Measurements from ENCODE around the gene TULP3. TPM values are rescaled to one million over a fixed set of nuclear protein-coding genes. Genes with fewer than 3 reads are reported as not detected.

The TULP3 gene
- total RNA-seq, 2 donors from 2014 or later, result 10.1 to 12.6 TPM

GRCh38 chr12:2940564-2940963, 49.9 kb downstream of the TULP3 start:
- no peaks in the 10 kb centered on the region for H3K36me3 ChIP-seq
- no peaks in the 10 kb centered on the region for H3K4me1 ChIP-seq
- intact Hi-C loops (cut with DNase I), result loop anchor here (10.0 kb wide), 1 partner anchor 56 kb away; no protein-coding TSS in a partner anchor
- no peak overlapping the region for H3K9ac ChIP-seq (ENCODE audit: low read depth in 2 of 2, low read length in 2 of 2)
- H3K27me3 ChIP-seq, result no peaks in the 10 kb centered on the region
- H3K27ac ChIP-seq, result no peak overlapping the region
- no peak for DNase-seq
- no peak overlapping the region for H3K4me3 ChIP-seq
- TF ChIP-seq, protein P1, sequence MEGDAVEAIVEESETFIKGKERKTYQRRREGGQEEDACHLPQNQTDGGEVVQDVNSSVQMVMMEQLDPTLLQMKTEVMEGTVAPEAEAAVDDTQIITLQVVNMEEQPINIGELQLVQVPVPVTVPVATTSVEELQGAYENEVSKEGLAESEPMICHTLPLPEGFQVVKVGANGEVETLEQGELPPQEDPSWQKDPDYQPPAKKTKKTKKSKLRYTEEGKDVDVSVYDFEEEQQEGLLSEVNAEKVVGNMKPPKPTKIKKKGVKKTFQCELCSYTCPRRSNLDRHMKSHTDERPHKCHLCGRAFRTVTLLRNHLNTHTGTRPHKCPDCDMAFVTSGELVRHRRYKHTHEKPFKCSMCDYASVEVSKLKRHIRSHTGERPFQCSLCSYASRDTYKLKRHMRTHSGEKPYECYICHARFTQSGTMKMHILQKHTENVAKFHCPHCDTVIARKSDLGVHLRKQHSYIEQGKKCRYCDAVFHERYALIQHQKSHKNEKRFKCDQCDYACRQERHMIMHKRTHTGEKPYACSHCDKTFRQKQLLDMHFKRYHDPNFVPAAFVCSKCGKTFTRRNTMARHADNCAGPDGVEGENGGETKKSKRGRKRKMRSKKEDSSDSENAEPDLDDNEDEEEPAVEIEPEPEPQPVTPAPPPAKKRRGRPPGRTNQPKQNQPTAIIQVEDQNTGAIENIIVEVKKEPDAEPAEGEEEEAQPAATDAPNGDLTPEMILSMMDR (IDR thresholded peaks at IDR 0.05), result no peak
- H3K9me3 ChIP-seq, result no peaks in the 10 kb centered on the region

DNA sequence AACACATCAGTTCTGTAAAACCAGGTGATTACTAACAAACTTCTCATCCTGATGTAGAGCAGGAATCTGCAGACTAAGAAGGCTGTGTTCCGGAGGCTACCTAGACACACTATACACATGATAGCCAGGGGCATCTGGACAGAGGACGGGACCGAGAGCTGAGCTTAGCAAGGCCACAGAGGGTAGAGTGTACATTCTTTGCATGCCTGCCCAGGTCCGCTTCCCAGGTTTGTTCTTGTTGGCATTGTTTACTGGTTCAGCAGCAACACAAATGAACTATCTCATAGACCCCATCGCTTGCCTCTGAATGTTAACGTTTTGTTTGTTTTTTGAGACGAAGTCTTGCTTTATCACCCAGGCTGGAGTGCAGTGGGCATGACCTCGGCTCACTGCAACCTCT, 50.8 kb downstream of the TULP3 start:
- intact Hi-C loops (cut with DNase I), result loop anchor here (10.0 kb wide), 1 partner anchor 57 kb away; no protein-coding TSS in a partner anchor
- DNase-seq, result no peak
- H3K36me3 ChIP-seq, result no peaks in the 10 kb centered on the region
- no peak overlapping the region for H3K9ac ChIP-seq (ENCODE audit: low read depth in 2 of 2, low read length in 2 of 2)
- no peaks in the 10 kb centered on the region for H3K4me1 ChIP-seq
- no peak overlapping the region for H3K4me3 ChIP-seq
- no peaks in the 10 kb centered on the region for H3K27me3 ChIP-seq
- no peak overlapping the region for H3K27ac ChIP-seq
- TF ChIP-seq, protein P1 (IDR thresholded peaks at IDR 0.05), result no peak
- H3K9me3 ChIP-seq, result no peaks in the 10 kb centered on the region

GRCh38 chr12:2944401-2945047, 53.8 kb downstream of the TULP3 start:
- H3K27ac ChIP-seq, result no peak overlapping the region

GRCh38 chr12:2949411-2949810, 58.7 kb downstream of the TULP3 start:
- H3K4me3 ChIP-seq, result no peak overlapping the region
- no peaks in the 10 kb centered on the region for H3K4me1 ChIP-seq
- no peaks in the 10 kb centered on the region for H3K27me3 ChIP-seq
- intact Hi-C loops (cut with DNase I), result loop anchor here (10.0 kb wide), 1 partner anchor 65 kb away; no protein-coding TSS in a partner anchor
- H3K9ac ChIP-seq (ENCODE audit: low read depth in 2 of 2, low read length in 2 of 2), result no peak overlapping the region
- TF ChIP-seq, protein P1 (IDR thresholded peaks at IDR 0.05), result no peak
- H3K9me3 ChIP-seq, result no peaks in the 10 kb centered on the region
- no peak overlapping the region for H3K27ac ChIP-seq
- DNase-seq, result no peak
- H3K36me3 ChIP-seq, result no peaks in the 10 kb centered on the region

More at GRCh38 chr12:2944401-2945047, 53.8 kb downstream of the TULP3 start:
- TF ChIP-seq, protein P1 (IDR thresholded peaks at IDR 0.05), result peak; percentile 79
- Histone ChIP-seq H3K27me3 (no peaks in the 10 kb centered on the region), H3K4me3 (peak overlapping the region; percentile 30), H3K4me1 (no peaks in the 10 kb centered on the region), H3K36me3 (no peaks in the 10 kb centered on the region), H3K9ac (ENCODE audit: low read depth in 2 of 2, low read length in 2 of 2) (no peak overlapping the region), H3K9me3 (no peaks in the 10 kb centered on the region)
- peak; percentile 60 for DNase-seq
- intact Hi-C loops (cut with DNase I), result loop anchor here (10.0 kb wide), 1 partner anchor 60 kb away; no protein-coding TSS in a partner anchor

GRCh38 chr12:2955888-2956287, 65.2 kb downstream of the TULP3 start:
- no peak overlapping the region for H3K27ac ChIP-seq
- no peaks in the 10 kb centered on the region for H3K36me3 ChIP-seq
- peaks cover 10% of the 10 kb centered on the region for H3K4me1 ChIP-seq
- TF ChIP-seq, protein P1 (IDR thresholded peaks at IDR 0.05), result no peak
- H3K9me3 ChIP-seq, result no peaks in the 10 kb centered on the region
- intact Hi-C loops (cut with DNase I), result no loop called here
- no peak overlapping the region for H3K4me3 ChIP-seq
- no peak for DNase-seq
- H3K9ac ChIP-seq (ENCODE audit: low read depth in 2 of 2, low read length in 2 of 2), result no peak overlapping the region
- H3K27me3 ChIP-seq, result peaks cover 3% of the 10 kb centered on the region
